ENCODE measurements around the gene PRDM15.

PRDM15 gene

GRCh38 chr21:41823906-41824305 is 55.2 kb downstream of the PRDM15 start:
- no peak for DNase-seq (ENCODE audit: low read depth)

- DNase-seq (ENCODE audit: low read depth): no peak
These were observed 56.0 kb downstream of the PRDM15 start for GRCh38 chr21:41823166-41823565.

- no peak for DNase-seq (ENCODE audit: low read depth)
These were observed 57.2 kb downstream of the PRDM15 start for GRCh38 chr21:41821756-41822431.

DNA sequence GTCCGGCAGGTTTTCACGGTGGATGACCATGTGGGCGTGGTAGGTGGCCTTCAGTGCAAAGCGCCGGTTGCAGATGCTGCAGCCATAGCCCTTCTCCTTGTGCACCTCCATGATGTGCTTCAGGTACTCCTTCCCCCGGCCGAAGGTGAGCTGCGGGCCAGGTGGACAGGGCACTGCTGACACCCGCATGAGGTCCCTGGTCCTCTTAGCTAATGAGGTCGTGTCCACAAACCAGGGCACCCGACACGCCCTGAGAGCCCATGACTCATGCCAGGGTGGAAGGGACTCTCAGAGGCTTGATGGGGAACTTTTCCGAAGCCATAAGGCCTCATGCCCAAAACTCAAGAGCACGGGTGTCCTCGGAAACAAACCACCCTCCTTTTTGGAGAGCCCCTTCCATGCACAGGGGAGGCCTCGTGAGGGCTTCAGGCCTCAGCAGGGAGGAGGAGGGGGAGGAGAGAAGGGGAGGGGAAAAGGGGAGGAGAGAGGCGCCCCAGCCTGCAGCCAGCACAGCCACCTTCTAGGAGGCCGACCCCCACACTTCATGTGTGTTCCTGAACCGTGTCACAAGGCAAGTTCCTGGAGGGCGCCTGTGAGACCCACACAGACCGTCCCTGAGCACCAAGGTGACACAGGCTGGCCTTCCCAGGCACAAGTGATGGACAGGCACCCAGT is 57.9 kb downstream of the PRDM15 start:
- DNase-seq (ENCODE audit: low read depth): no peak

DNA sequence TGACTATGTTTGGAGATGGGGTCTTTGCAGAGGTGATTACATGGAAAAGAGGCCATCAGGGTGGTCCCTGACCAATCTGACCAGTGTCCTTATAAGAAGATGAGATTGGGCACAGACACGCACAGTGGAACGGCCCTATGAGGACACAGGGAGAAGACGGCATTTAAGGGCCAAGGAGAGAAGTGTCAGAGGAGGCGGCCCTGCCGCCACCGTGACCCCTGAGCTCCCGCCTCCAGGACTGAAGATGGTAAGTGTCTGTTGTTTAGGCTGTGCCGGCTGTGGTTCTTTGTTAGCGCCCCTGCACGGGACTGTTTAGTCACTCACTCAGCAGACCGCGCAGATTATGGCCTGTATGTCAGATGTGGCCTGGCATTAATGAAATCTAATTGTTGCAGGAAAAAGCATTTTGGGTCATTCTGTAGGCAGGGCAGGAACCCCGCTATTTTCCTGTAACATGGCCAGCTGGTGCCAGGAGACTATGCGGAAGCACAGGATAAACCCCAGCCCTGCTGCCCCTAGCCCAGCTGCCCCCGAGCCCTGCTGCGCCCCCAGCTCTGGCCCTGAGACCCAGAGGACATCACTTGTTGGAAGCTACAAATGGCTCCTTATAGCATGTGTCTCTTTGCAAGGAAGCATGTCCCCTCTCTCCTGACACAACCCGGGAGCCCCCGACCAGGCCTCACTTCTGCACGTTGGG is 58.6 kb downstream of the PRDM15 start:
- no peak for DNase-seq (ENCODE audit: low read depth)

GRCh38 chr21:41819856-41820281 is 59.3 kb downstream of the PRDM15 start:
- DNase-seq (ENCODE audit: low read depth): no peak

GRCh38 chr21:41819236-41819855 is 59.8 kb downstream of the PRDM15 start:
- no peak for DNase-seq (ENCODE audit: low read depth)

GRCh38 chr21:41817877-41818855 is 61.0 kb downstream of the PRDM15 start:
- no peak for DNase-seq (ENCODE audit: low read depth)

DNA sequence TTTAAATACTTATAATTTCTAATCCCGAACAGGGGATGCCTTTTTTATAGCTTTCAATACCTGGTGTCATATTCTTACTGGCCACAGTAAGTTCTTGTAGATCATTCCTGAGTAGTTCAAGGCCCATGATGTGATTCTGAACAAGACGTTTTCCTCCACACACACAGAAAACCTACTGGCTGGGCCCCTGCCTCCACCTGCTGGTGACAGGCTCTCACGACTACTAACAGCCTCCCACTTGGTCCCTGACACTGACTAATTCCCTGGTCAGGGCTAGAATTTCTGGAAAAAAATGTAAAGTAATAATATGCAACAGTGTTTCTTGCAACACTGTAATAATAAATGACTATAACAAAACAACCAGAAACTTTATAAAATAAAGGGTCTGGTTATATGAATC is 61.9 kb downstream of the PRDM15 start:
- DNase-seq (ENCODE audit: low read depth): no peak

DNA sequence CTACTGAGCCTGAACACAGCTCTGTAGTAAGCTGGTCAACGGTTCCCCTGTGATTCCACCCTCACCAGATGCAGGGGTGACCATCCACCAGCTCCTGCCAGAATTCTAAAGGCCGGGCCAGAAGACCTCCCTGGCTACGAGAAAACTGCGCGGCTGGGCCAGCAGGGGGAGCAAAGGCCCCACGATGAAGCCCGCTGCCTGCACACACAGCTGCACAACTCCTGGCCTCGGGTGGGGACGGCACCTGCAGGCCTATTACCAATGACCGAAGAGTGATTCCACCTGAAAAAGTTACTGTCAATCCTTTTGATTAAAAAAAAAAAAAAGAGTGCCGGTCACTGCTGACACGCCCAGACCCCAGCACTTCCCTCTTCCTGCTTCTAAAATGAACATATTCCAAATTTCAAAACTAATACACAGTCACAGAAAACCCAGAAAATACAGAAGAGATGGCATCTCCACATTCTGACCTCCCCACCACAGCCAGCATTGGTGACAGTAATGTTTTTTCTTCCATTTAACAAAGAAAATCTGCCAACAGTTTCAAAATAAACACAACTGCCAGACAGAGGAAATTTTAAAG is 62.5 kb downstream of the PRDM15 start:
- DNase-seq (ENCODE audit: low read depth): peak; percentile 39

- DNase-seq (ENCODE audit: low read depth): no peak
These were observed 63.2 kb downstream of the PRDM15 start for GRCh38 chr21:41815652-41816582.

- no peak for DNase-seq (ENCODE audit: low read depth)
These were observed 65.9 kb downstream of the PRDM15 start for GRCh38 chr21:41813226-41813625.

DNA sequence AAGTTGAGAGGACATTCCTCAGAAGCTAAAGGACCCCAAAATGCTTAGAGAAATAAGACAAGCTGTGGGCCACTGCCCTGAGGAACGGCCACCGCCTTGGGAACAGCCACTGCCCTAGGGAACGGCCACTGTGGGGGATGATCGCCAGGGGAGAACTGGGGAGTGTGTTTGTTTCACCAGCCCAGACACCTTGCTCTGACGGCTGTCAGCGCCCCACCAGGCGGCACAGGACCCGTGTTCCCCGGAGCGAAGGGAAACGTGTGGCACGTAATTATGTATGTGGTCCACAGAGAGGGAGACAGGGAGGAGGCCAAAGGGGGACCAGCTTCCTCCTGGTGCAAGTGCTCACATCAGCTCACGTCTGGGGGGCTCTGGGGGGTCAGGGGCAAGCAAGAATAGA is 66.5 kb downstream of the PRDM15 start:
- no peak for DNase-seq (ENCODE audit: low read depth)

DNA sequence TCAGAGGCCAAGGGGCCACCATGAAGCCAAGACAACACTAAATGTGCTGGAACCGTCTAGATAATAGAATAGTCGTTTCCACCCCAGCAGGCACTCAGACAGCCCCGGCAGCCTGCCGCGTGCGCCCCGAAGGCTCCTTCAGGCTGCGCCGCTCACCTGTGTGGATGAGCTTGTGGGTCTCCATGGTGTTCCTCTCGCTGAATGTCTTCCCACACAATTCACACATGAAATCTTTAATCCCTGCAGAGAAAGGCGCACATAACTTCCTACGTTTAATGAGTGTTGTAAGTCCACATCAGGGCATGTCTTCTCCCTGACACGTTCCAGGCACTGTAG is 68.6 kb downstream of the PRDM15 start:
- no peak for DNase-seq (ENCODE audit: low read depth)

DNA sequence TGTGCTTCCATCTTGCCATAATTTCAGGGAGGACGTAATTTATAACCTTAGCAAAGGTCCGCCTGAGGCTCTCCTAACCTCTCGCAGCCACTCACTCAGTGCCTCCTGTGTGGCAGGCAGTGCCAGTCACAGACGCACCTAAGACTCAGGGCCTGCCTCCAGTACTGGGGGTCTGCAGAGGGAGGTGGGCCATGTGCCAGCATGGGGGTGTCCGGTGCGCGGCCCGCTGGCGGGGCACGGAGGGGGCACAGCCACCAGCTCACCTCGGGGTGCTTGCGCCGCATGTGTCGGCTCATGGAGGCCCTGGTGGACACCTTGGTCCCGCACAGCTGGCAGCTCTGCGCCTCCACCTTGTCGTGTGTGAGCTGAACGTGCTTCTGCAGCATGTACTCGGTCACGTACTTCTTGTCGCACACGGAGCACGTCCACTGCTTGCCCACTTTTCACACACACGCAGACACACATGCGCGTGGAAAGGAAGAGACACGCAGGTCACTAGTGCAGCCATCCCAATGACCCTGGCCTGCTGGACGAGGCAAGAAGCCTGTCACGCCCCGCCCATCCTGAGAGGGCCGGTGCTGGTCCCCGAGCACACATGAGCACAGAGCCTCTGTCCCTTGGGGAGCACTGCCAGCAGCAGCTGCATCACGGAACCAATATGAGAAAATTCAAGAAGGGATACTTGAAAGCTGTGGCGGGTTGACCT is 69.1 kb downstream of the PRDM15 start:
- DNase-seq (ENCODE audit: low read depth): no peak

DNA sequence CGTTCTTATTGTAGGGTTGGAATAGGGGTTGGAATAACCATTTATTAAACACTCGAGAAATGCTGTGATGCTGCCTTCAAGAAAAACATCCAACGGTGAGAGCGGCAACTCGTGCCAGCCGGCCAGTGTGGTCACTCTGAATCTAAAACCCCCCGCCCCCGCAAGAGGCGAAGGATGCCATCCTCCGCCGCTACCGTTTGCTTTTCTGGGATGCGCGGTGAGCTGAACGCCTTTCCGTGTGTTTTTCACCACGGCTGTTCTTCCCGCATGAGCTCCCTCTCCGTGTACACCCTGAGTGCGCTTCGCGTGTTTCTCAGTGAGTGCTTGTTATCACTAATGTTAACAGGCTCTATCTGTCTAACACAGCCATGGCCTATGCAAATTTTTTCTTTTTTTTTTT is 70.3 kb downstream of the PRDM15 start:
- DNase-seq (ENCODE audit: low read depth): no peak

DNA sequence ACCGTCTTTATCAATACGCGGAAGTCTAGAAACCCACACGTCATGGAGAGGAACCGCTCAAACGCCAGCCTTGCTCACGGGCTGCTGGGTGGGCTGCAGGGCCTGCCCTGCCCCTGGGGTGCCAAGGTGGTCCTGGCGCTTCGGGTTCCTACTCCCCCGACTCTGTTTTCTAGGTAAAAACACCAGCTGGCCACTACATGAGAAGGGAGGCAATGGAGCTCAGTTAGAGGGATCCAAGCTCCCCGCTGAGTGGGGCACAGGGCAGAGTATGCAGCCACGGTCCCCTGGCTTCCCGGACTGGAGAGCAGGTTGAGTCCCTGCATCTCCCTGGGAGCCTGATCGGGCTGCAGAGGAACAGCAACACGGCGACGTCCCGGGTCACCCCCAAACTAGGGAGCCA is 71.0 kb downstream of the PRDM15 start:
- no peak for DNase-seq (ENCODE audit: low read depth)

DNA sequence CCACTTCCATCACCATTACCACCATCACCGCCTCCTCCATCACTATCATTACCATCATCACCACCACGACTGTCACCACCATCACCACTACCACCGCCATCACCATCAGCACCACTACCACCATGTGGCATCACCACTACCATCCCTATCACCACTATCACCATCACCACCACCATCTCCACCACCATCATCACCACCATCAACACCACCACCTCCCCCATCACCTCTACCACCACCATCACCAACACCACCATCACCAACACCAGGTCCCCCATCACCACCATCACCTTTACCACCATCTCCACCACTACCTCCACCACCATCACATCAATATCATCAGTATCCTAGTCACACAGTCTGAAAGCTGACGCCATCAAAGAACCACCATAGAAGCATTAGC is 72.4 kb downstream of the PRDM15 start:
- no peak for DNase-seq (ENCODE audit: low read depth)

DNA sequence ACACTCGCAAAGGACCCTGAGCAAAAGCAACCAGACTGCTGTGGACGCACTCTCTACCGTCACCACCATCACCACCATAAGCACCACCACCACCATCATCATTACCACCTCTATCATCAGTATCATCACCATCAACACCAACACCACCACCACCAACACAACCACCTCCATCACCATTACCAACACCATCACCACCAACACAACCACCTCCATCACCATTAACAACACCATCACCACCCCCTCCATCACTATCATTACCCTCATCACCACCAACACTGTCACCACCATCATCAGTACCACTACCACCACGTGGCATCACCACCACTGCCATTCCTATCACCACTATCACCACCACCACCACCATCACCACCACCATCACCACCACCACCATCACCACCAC is 73.5 kb downstream of the PRDM15 start:
- no peak for DNase-seq (ENCODE audit: low read depth)

DNA sequence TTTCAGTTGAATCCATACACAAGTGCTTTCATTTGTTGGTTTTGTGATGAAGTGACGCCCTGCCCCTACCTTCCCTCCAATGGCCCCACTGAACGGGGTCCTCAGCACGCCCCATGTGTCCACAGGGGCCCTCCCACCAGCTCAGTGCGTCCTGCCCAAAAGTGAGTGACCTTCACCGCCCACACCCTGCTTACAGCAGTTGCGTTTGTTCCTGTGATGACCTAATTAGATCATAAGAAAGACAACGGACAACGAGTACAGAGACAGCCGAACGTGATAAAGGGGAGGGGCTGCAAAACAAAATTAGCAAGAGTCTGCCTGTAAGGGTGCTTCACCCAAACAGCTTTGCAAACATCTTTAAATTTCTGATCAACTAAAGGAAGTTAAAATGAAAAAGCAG is 74.1 kb downstream of the PRDM15 start:
- no peak for DNase-seq (ENCODE audit: low read depth)
